Measurements from ENCODE around the gene DCLRE1C. TPM values are rescaled to one million over a fixed set of nuclear protein-coding genes. Genes with fewer than 3 reads are reported as not detected.
A peak's percentile ranks its signal among the peaks of the same experiment; 100 is the strongest.
"Not testable (repeated sequence)": the region's sequence is repeated elsewhere in the genome, so short reads cannot be mapped to it uniquely, and the experiment has no call there.

DCLRE1C gene
- total RNA-seq, result 4.7 TPM

- H3K27me3 ChIP-seq (ENCODE audit: control insufficient read depth in 3 of 3, insufficient read depth in 3 of 3, low read length in 3 of 3), result no peaks in the 10 kb centered on the region
- peaks cover 0 to 4% (median 0%) of the 10 kb centered on the region in 3 donors for H3K36me3 ChIP-seq (ENCODE audit: control insufficient read depth in 3 of 3, insufficient read depth in 3 of 3, low read length in 3 of 3)
- peak within 1 kb of the TSS; percentile 69 for H3K27ac ChIP-seq (ENCODE audit: low read depth, low read length)
- peak within 1 kb of the TSS; percentile 62 to 87 (median 84) for H3K9ac ChIP-seq (ENCODE audit: low read depth in 1 of 3, low read length in 3 of 3)
- peak within 1 kb of the TSS; percentile 97 to 98 (median 98) for H3K4me3 ChIP-seq (ENCODE audit: low read length in 3 of 3)
- H3K4me1 ChIP-seq (ENCODE audit: control insufficient read depth in 3 of 3, insufficient read depth in 3 of 3, low read length in 3 of 3), result peaks cover 13 to 19% (median 14%) of the 10 kb centered on the region in 3 donors
- H3K9me3 ChIP-seq (ENCODE audit: control insufficient read depth in 3 of 3, low read length in 3 of 3), result no peaks in the 10 kb centered on the region
Measured at GRCh38 chr10:14954001-14954770, at the start of gene DCLRE1C. DCLRE1C (minus strand) TSS chr10:14954096; CDS start chr10:14954010, 86 bp downstream.

GRCh38 chr10:14995964-14996565, 42.2 kb upstream of the DCLRE1C start:
- Histone ChIP-seq H3K9ac (ENCODE audit: low read depth in 1 of 3, low read length in 3 of 3) (no peak overlapping the region), H3K27ac (ENCODE audit: low read depth, low read length) (no peak overlapping the region), H3K4me1 (ENCODE audit: control insufficient read depth in 3 of 3, insufficient read depth in 3 of 3, low read length in 3 of 3) (no peaks in the 10 kb centered on the region), H3K27me3 (ENCODE audit: control insufficient read depth in 3 of 3, insufficient read depth in 3 of 3, low read length in 3 of 3) (peaks cover 0 to 2% (median 0%) of the 10 kb centered on the region in 3 donors), H3K9me3 (ENCODE audit: control insufficient read depth in 3 of 3, low read length in 3 of 3) (no peaks in the 10 kb centered on the region), H3K4me3 (ENCODE audit: low read length in 3 of 3) (no peak overlapping the region), H3K36me3 (ENCODE audit: control insufficient read depth in 3 of 3, insufficient read depth in 3 of 3, low read length in 3 of 3) (no peaks in the 10 kb centered on the region)

GRCh38 chr10:14993500-14994455, 39.9 kb upstream of the DCLRE1C start:
- H3K27me3 ChIP-seq (ENCODE audit: control insufficient read depth in 3 of 3, insufficient read depth in 3 of 3, low read length in 3 of 3); H3K4me3 ChIP-seq (ENCODE audit: low read length in 3 of 3); H3K4me1 ChIP-seq (ENCODE audit: control insufficient read depth in 3 of 3, insufficient read depth in 3 of 3, low read length in 3 of 3): not testable (repeated sequence)

GRCh38 chr10:14992336-14992735, 38.4 kb upstream of the DCLRE1C start:
- not testable (repeated sequence) for H3K4me1 ChIP-seq (ENCODE audit: control insufficient read depth in 3 of 3, insufficient read depth in 3 of 3, low read length in 3 of 3); H3K27me3 ChIP-seq (ENCODE audit: control insufficient read depth in 3 of 3, insufficient read depth in 3 of 3, low read length in 3 of 3); H3K27ac ChIP-seq (ENCODE audit: low read depth, low read length); H3K9ac ChIP-seq (ENCODE audit: low read depth in 1 of 3, low read length in 3 of 3); H3K4me3 ChIP-seq (ENCODE audit: low read length in 3 of 3); H3K9me3 ChIP-seq (ENCODE audit: control insufficient read depth in 3 of 3, low read length in 3 of 3); H3K36me3 ChIP-seq (ENCODE audit: control insufficient read depth in 3 of 3, insufficient read depth in 3 of 3, low read length in 3 of 3)

More at GRCh38 chr10:14993500-14994455, 39.9 kb upstream of the DCLRE1C start:
- not testable (repeated sequence) for H3K27ac ChIP-seq (ENCODE audit: low read depth, low read length); H3K9me3 ChIP-seq (ENCODE audit: control insufficient read depth in 3 of 3, low read length in 3 of 3); H3K9ac ChIP-seq (ENCODE audit: low read depth in 1 of 3, low read length in 3 of 3); H3K36me3 ChIP-seq (ENCODE audit: control insufficient read depth in 3 of 3, insufficient read depth in 3 of 3, low read length in 3 of 3)

GRCh38 chr10:14991035-14991749, 37.3 kb upstream of the DCLRE1C start:
- H3K27ac ChIP-seq (ENCODE audit: low read depth, low read length); H3K36me3 ChIP-seq (ENCODE audit: control insufficient read depth in 3 of 3, insufficient read depth in 3 of 3, low read length in 3 of 3): not testable (repeated sequence)

GRCh38 chr10:14989552-14989951, 35.7 kb upstream of the DCLRE1C start:
- H3K9me3 ChIP-seq (ENCODE audit: control insufficient read depth in 3 of 3, low read length in 3 of 3); H3K27ac ChIP-seq (ENCODE audit: low read depth, low read length); H3K36me3 ChIP-seq (ENCODE audit: control insufficient read depth in 3 of 3, insufficient read depth in 3 of 3, low read length in 3 of 3); H3K4me3 ChIP-seq (ENCODE audit: low read length in 3 of 3); H3K9ac ChIP-seq (ENCODE audit: low read depth in 1 of 3, low read length in 3 of 3); H3K4me1 ChIP-seq (ENCODE audit: control insufficient read depth in 3 of 3, insufficient read depth in 3 of 3, low read length in 3 of 3); H3K27me3 ChIP-seq (ENCODE audit: control insufficient read depth in 3 of 3, insufficient read depth in 3 of 3, low read length in 3 of 3): not testable (repeated sequence)

More at GRCh38 chr10:14991035-14991749, 37.3 kb upstream of the DCLRE1C start:
- H3K9ac ChIP-seq (ENCODE audit: low read depth in 1 of 3, low read length in 3 of 3); H3K27me3 ChIP-seq (ENCODE audit: control insufficient read depth in 3 of 3, insufficient read depth in 3 of 3, low read length in 3 of 3); H3K4me1 ChIP-seq (ENCODE audit: control insufficient read depth in 3 of 3, insufficient read depth in 3 of 3, low read length in 3 of 3); H3K9me3 ChIP-seq (ENCODE audit: control insufficient read depth in 3 of 3, low read length in 3 of 3); H3K4me3 ChIP-seq (ENCODE audit: low read length in 3 of 3): not testable (repeated sequence)

GRCh38 chr10:14982744-14983143, 28.8 kb upstream of the DCLRE1C start:
- no peaks in the 10 kb centered on the region for H3K36me3 ChIP-seq (ENCODE audit: control insufficient read depth in 3 of 3, insufficient read depth in 3 of 3, low read length in 3 of 3)
- no peaks in the 10 kb centered on the region for H3K27me3 ChIP-seq (ENCODE audit: control insufficient read depth in 3 of 3, insufficient read depth in 3 of 3, low read length in 3 of 3)
- H3K9me3 ChIP-seq (ENCODE audit: control insufficient read depth in 3 of 3, low read length in 3 of 3), result peaks cover 0 to 5% (median 0%) of the 10 kb centered on the region in 3 donors
- H3K4me3 ChIP-seq (ENCODE audit: low read length in 3 of 3), result no peak overlapping the region
- no peak overlapping the region for H3K9ac ChIP-seq (ENCODE audit: low read depth in 1 of 3, low read length in 3 of 3)
- H3K27ac ChIP-seq (ENCODE audit: low read depth, low read length), result no peak overlapping the region
- H3K4me1 ChIP-seq (ENCODE audit: control insufficient read depth in 3 of 3, insufficient read depth in 3 of 3, low read length in 3 of 3), result no peaks in the 10 kb centered on the region

- H3K9me3 ChIP-seq (ENCODE audit: control insufficient read depth in 3 of 3, low read length in 3 of 3), result peaks cover 0 to 5% (median 0%) of the 10 kb centered on the region in 3 donors
- H3K9ac ChIP-seq (ENCODE audit: low read depth in 1 of 3, low read length in 3 of 3), result no peak overlapping the region
Measured at GRCh38 chr10:14975672-14976273, 21.9 kb upstream of the DCLRE1C start.

More at GRCh38 chr10:14975672-14976273, 21.9 kb upstream of the DCLRE1C start:
- H3K4me1 ChIP-seq (ENCODE audit: control insufficient read depth in 3 of 3, insufficient read depth in 3 of 3, low read length in 3 of 3), result no peaks in the 10 kb centered on the region
- no peak overlapping the region for H3K4me3 ChIP-seq (ENCODE audit: low read length in 3 of 3)
- H3K36me3 ChIP-seq (ENCODE audit: control insufficient read depth in 3 of 3, insufficient read depth in 3 of 3, low read length in 3 of 3), result no peaks in the 10 kb centered on the region
- no peak overlapping the region for H3K27ac ChIP-seq (ENCODE audit: low read depth, low read length)
- H3K27me3 ChIP-seq (ENCODE audit: control insufficient read depth in 3 of 3, insufficient read depth in 3 of 3, low read length in 3 of 3), result peaks cover 0 to 5% (median 0%) of the 10 kb centered on the region in 3 donors

Measured in skeletal muscle tissue (tissue), 4 donors.